GM21717 (cell line): ENCODE data around the gene GIMD1.
"Not testable (repeated sequence)": the region's sequence is repeated elsewhere in the genome, so short reads cannot be mapped to it uniquely, and the experiment has no call there.

ENCODE experiments used
- ATAC-seq: cut with Tn5 transposase; IDR thresholded peaks from one replicate; pipeline ENCODE4 v1.9.1; 2021; ENCODE audit warnings: mild to moderate bottlenecking, moderate library complexity; ENCODE audit not compliant: unreplicated experiment

Gene GIMD1

DNA sequence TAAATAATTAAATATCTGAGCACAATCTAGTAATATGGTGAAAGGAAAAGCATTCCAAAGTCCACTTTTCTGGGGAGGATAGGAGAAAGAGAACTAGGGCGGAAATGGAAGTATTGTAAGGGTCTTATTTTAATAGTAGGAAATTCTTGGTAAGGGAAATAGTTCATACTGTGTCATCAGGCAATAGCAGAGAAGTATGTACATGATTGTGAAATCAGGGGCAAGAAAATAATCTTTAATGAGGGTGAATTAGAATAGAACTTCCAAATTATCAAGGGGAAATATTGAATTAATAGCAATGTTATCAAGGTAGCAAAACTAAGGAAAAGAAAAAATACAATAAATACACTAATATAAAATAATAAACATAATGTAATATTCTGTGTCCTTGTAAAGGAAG is 14.8 kb downstream of the GIMD1 start:
- ATAC-seq, result no peak

DNA sequence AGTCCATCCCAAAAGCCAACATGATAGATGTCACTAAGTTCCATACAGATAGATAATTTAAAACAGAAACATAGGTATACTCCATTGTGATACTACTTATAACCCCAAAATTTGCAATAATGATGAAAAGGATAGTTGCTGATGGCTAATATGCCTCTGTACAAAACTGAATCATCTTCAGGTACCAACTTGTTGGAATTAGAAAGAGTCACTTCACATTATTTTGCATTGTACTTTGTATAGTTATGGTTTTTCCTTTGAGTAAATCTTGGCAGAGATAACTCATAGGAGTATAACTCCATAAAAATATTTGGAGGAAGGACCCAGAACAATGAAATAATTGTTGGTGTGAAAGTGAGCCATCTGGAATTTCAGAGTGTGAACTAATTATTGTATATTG is 17.6 kb downstream of the GIMD1 start:
- ATAC-seq, result no peak

- ATAC-seq, result no peak
These were observed 21.4 kb downstream of the GIMD1 start for GRCh38 chr4:106347167-106347566.

DNA sequence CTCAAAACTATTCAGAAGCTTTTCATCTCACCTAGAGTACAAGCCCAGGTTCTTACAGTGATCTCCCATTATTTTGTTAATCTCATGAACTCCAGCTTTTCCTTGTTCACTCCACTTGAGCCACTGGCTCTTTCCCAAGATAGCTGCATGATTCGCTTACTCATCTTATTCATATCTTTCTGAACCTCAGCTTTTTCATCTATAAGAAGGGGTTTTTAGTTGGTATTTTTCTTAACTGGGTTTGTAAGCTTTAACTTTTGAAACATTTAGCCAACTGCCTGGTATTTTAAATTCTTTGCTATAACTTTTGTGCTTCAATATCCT is 24.0 kb downstream of the GIMD1 start:
- ATAC-seq, result no peak

- no peak for ATAC-seq
These were observed 24.5 kb downstream of the GIMD1 start for GRCh38 chr4:106343865-106344646.

GRCh38 chr4:106340774-106341173 is 27.8 kb downstream of the GIMD1 start:
- ATAC-seq, result no peak

DNA sequence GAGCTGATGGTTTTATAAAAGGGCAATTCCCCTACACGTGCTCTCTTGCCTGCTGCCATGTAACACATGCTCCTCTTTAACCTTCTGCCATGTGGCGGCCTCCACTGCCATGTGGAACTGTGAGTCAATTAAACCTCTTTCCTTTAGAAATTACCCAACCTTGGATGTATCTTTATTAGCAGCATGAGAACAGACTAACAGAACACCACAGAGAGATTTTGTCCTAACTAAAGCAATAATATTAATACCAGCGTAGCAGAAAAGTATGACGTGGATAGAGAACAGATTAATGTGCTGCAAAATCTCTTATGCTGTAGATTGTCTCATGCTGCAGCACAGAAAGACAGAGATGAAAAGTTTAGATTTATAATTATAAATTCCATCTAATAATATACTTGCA is 29.1 kb downstream of the GIMD1 start:
- no peak for ATAC-seq

GRCh38 chr4:106338671-106339070 is 29.9 kb downstream of the GIMD1 start:
- no peak for ATAC-seq

GRCh38 chr4:106337916-106338315 is 30.7 kb downstream of the GIMD1 start:
- ATAC-seq, result no peak

- no peak for ATAC-seq
These were observed 32.0 kb downstream of the GIMD1 start for GRCh38 chr4:106336618-106337017.

DNA sequence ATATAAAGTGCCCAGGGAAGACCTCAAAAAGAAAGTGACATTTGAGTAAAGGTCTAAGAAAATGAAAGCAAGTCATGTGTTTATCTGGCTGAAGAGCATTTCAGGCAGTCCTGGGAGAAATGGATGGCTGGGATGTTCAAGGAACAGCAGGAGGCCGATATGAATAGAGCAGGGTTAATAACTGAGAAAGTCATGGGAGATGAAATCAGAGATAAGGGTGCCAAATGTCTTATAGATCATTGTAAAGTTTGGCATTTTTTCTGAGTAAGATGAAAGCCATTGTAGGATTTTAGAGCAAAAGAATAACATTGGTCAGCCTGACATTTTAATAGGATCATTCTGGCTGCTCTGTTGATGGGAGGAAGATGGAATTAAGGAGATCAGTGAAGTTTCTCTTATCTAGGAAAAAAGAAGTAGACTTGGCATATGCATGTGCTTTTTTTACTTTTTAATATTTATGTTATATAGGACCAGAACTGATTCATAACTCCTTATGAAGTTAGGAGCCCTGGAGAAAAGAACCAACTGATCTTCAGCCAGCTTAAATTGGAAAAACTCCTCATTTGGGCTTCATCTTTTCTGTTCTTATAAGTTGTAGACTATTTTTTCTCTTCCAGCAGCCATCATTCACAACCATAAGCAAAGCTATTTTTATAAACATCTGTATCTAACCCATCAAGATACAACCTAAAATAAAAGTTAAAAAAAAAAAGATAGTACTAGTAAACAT is 33.7 kb downstream of the GIMD1 start:
- ATAC-seq, result no peak

GRCh38 chr4:106333186-106333585 is 35.4 kb downstream of the GIMD1 start:
- ATAC-seq, result no peak

- peak; percentile 89 for ATAC-seq
These were observed 39.4 kb downstream of the GIMD1 start for GRCh38 chr4:106329041-106329618.

DNA sequence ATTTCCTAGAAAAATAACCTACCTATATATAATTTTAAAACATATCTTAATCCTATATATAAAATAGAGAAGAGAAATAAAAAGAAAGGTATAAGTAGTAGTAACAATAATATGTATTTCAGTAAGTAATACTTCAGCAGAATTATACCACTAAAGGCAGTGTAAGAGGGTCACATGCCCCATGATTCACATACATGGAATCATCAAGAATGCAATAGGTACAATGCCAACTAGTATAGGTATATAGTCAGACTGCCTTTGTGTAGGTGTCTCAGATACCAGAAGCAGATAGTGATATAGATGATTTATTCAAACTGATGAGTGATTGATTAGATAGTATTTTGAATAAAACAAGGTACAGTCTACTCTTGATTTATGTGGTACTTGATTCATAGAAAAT is 42.8 kb downstream of the GIMD1 start:
- no peak for ATAC-seq

- no peak for ATAC-seq
These were observed 45.5 kb downstream of the GIMD1 start for GRCh38 chr4:106323119-106323518.

GRCh38 chr4:106321814-106322213 is 46.8 kb downstream of the GIMD1 start:
- ATAC-seq, result not testable (repeated sequence)

- ATAC-seq, result not testable (repeated sequence)
These were observed 47.4 kb downstream of the GIMD1 start for GRCh38 chr4:106321168-106321567.

DNA sequence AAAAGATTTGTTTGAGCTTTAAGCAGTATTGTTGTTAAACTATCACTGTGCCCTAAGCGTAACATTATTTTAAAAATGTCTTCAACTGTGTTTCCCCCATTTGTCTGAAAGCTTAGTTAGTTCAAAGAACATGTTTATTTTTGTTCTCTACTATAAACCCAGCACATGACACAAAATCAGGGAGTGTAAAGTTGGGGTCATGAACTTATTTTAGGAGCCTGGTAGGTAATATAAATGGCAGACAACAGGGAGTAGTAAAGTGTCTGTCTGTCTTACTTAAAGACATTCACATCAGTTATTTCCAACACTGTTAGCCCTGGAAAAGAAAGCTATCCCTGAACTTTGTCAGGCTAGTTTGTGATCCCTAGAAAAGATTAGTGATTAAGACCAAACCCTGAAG is 48.3 kb downstream of the GIMD1 start:
- ATAC-seq, result no peak

GRCh38 chr4:106318511-106318910 is 50.1 kb downstream of the GIMD1 start:
- no peak for ATAC-seq

DNA sequence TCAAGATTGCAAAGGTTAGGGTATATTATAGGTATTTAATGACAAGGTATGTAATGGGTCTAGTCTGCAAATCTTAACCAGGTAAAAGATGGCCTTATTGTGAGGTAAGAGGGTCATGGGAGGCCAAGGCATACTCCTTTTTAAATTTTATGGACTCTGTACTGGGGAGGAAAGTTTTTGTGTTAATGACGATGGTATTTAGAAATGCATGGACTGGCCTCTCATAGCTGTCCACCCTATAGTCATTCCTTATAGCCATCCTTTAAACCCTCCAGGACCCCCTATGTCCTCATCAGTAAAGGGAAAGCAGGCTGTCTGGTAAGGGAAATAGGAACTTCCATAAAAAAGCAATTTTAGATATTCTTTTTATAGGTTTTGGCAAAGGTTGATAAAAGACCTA is 50.8 kb downstream of the GIMD1 start:
- no peak for ATAC-seq

DNA sequence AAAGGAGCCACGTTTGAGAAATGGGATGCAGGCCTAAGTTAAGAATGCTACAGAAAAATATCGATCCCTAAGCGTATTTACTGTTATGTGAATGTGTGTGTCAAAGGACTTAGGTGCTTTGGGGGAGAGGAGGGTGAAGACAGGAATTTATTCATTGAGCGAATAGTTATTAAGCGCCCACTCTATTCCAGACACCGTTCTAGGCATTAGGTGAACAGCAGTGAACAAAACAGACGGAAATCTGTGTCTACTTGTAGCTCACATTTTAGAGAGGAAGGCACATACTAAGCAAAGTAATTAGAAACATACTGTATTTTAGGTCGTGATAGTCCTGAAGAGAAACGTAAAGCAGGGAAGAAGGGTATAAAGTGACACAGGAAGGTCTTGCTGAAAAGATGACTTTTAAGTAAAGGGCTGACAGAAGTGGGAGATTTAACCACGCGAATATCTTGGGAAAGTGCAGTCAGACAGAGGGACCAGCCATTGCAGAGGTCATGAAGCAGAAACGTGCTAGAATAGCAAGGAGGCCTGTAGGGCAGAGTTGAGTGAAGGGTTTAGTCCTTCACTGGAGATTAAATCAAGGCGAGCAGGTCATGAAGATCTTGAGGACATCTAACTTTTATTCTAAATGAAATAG is 51.7 kb downstream of the GIMD1 start:
- peak; percentile 4 for ATAC-seq
